Measurements from ENCODE around the gene NEURL2.

GRCh38 chr20:45921337-45922189 is 30.6 kb upstream of the NEURL2 start:
- TF ChIP-seq CTCF (IDR thresholded peaks at IDR 0.05; ENCODE audit: borderline replicate concordance, extremely low read depth, low read length, poor library complexity, severe bottlenecking) (no peak), EZH2 (IDR thresholded peaks at IDR 0.05; ENCODE audit: borderline replicate concordance, low read depth, low read length, severe bottlenecking) (no peak)

All from DND-41 (cell line).